ENCODE data around the gene ADAMTS15.

ADAMTS15 gene

DNA sequence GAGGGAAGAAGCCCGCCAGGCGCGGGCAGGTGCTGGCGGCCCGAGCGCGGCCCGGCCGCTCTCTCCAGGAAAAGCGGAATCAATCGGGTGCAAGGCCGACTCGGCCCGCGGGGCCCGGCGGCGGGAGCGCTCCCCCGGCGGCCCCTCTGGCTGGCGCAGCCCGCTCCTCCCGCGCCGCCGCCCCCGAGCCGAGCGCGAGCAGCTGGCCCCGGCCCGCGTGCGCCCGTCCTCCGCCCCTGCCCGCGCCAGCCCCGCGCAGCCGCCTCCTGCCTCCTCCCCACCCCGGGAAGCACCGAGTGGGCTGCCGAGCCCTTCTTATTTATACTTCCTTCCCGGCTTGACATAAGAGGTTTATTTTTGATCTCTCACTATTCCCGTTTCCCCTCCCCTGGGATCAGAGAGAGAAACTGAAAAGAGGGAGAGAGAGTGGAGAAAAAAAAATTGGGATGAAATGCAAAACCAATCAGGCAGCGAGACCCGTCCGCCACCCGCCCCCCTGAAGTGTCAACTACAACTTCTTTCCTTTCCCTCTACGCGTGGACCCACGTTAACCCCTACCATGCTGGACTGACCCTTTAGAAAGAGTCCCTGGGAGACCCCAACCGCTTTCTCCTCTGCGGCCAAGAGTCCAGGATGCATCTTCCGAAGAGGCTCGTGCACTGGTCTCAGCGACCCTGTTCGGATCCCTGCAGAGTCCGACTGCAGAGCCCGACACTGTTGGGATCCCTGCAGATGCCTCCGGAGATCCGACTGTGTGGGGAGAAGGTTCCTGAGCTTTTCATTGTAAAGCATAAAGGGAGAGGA lies 19.9 kb upstream of the ADAMTS15 start, which contains the start of gene ADAMTS8:
ADAMTS8 (minus strand) TSS at position 294 of the 804 bp plus-strand sequence. CDS start 323 bp downstream, outside the sequence.
- DNase-seq (ENCODE audit: extremely low read depth, low read depth), result no peak
- H3K4me3 ChIP-seq (replicated peaks; ENCODE audit: low read depth, low read length), result peak within 1 kb of the TSS; percentile 13; the same call in 1 of the 2 replicates
- TF ChIP-seq, protein P1, sequence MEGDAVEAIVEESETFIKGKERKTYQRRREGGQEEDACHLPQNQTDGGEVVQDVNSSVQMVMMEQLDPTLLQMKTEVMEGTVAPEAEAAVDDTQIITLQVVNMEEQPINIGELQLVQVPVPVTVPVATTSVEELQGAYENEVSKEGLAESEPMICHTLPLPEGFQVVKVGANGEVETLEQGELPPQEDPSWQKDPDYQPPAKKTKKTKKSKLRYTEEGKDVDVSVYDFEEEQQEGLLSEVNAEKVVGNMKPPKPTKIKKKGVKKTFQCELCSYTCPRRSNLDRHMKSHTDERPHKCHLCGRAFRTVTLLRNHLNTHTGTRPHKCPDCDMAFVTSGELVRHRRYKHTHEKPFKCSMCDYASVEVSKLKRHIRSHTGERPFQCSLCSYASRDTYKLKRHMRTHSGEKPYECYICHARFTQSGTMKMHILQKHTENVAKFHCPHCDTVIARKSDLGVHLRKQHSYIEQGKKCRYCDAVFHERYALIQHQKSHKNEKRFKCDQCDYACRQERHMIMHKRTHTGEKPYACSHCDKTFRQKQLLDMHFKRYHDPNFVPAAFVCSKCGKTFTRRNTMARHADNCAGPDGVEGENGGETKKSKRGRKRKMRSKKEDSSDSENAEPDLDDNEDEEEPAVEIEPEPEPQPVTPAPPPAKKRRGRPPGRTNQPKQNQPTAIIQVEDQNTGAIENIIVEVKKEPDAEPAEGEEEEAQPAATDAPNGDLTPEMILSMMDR (IDR thresholded peaks at IDR 0.05; ENCODE audit: low read depth, low read length, missing control alignments), result no peak

DNA sequence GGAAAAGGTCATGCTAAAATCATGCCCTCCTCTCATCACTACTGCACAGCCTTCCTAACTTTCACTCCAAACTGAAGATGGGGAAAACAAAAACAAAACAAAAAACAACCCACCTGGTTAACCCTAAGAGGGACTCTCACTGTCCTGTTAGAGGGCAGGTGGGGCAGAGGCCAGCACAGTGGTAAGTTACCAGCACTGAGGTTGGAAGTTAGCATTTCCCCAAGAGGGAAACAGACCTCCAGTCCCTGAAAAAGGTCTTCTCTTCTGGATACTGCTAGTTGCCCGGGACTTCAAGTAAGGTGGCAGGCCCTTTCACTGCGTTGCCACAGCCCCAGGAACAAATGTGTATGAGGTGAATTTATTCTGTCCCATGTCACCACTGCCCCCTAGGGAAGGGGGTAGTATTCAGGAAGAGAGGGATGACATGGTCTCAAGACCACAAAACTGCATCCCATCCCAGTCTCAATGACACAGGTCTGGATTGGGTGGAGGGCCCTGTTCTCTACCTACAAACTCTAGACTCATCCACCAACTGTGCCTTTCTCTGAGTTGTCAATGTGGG lies 19.2 kb upstream of the ADAMTS15 start:
- DNase-seq (ENCODE audit: extremely low read depth, low read depth), result no peak
- no peak overlapping the region for H3K4me3 ChIP-seq (replicated peaks; ENCODE audit: low read depth, low read length)
- TF ChIP-seq, protein P1 (IDR thresholded peaks at IDR 0.05; ENCODE audit: low read depth, low read length, missing control alignments), result peak; percentile 4

DNA sequence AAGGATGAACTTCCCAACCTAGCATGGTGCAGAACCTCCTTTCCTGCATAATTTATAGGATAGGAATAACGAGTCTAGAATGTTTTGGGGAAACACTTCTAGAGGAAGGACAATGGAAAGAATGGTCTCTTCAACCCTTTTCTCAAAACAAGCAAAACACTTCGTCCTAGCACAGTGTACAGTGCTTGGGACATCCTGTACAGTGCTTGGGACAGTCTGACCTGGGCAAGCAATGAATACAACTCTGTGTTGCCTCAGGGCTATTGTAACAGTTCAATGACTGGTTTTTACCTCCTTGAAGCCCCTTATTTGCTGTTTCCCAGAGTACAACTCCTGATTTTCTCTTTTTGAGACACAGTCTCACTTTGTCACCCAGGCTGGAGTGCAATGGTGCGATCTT lies 18.5 kb upstream of the ADAMTS15 start:
- H3K4me3 ChIP-seq (replicated peaks; ENCODE audit: low read depth, low read length), result no peak overlapping the region
- no peak for DNase-seq (ENCODE audit: extremely low read depth, low read depth)
- TF ChIP-seq, protein P1 (IDR thresholded peaks at IDR 0.05; ENCODE audit: low read depth, low read length, missing control alignments), result no peak

DNA sequence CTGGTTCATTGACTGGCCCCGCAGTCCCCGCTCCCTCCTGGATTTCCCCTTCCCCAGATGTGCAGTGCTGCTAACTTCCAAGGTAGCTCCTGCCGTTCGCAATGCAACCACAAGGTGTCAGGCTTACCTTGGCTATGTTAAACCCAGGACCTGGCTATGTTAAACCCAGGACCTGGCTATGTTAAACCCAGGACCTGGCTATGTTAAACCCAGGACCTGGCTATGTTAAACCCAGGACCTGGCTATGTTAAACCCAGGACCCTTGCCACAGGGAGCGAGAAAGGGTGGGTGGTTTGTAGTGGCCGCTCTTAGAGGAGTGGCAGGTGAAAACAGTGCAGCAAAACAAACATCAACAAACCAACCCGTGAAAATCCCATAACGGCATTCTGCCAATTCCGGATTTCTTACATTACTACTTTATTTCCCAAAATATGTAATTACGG lies 17.1 kb upstream of the ADAMTS15 start:
- TF ChIP-seq, protein P1 (IDR thresholded peaks at IDR 0.05; ENCODE audit: low read depth, low read length, missing control alignments), result peak; percentile 74
- DNase-seq (ENCODE audit: extremely low read depth, low read depth), result no peak
- H3K4me3 ChIP-seq (replicated peaks; ENCODE audit: low read depth, low read length), result no peak overlapping the region

DNA sequence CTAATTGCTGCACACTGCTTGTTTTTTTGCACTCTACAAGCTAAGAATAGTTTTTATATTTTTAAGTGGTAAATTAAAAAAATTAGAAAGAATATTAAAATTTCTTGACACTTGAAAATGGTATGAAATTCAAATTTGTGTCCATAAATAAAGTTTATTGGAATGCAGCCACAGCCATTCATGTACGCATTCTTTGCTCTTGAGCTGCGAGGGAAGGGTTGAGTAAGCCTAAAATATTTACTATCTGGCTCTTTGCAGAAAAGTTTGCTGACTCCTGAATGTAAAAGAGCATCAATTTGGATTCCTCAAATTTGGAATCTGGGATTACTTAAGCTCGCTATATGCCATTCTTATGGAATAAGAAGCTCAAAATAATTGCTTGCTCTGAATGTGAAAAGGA lies 16.6 kb upstream of the ADAMTS15 start:
- TF ChIP-seq, protein P1 (IDR thresholded peaks at IDR 0.05; ENCODE audit: low read depth, low read length, missing control alignments), result no peak
- DNase-seq (ENCODE audit: extremely low read depth, low read depth), result no peak
- no peak overlapping the region for H3K4me3 ChIP-seq (replicated peaks; ENCODE audit: low read depth, low read length)

DNA sequence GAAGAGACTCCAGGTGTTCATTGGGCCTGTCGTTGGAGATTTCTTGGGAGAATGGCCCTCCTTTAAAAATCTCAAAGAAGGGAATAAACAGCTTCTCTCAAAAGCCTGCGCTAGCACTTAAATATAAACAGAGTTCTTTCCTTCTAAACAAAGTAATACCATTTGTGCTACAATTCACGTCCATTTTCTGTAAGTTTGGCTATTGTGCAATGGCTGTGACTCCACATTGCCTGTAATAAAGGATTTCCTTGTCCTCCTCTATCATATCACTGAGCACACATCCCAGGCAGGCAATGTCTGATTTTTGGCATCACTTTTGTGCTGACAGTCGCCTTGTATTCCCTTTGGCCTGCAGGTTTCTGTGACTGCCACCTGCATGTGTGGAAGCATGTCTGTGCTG lies 15.1 kb upstream of the ADAMTS15 start:
- TF ChIP-seq, protein P1 (IDR thresholded peaks at IDR 0.05; ENCODE audit: low read depth, low read length, missing control alignments), result no peak
- H3K4me3 ChIP-seq (replicated peaks; ENCODE audit: low read depth, low read length), result no peak overlapping the region

More for the DNA sequence above, 15.1 kb upstream of the ADAMTS15 start:
- no peak for DNase-seq (ENCODE audit: extremely low read depth, low read depth)
